Panc1 (cell line): ENCODE results near the gene CTSA. TPM values are rescaled to one million over a fixed set of nuclear protein-coding genes. Genes with fewer than 3 reads are reported as not detected.

Experiments used
- ATAC-seq: fragments of 200-7000 bp; cut with Tn5 transposase; 2 replicates; pipeline ENCODE4 v1.9.1; 2020; ENCODE audit warnings: mild to moderate bottlenecking, moderate library complexity
- BruUV-seq: library from RNA; stranded (reverse); fragments of 400-500 nt; replicated peaks from 2 replicates; lab custom pipeline; 2021; lab: Mats Ljungman, UMichigan
- CTCF ChIA-PET: fragments of 300-600 bp; sonication (Branson Sonifier 250); formaldehyde crosslinking; loops from one replicate; lab custom pipeline; 2022; ENCODE audit warnings: antibody characterized with exemption; lab: Charles Lee
- POLR2A ChIA-PET: fragments of 300-600 bp; sonication (Branson Sonifier 250); formaldehyde crosslinking; loops from one replicate; lab custom pipeline; 2022; ENCODE audit warnings: antibody characterized with exemption; lab: Charles Lee
- DNase-seq: peaks from one replicate; pipeline ENCODE4 v3.0.0-alpha.2; 2010; ENCODE audit warnings: low read depth, low spot score
- H3K27ac ChIP-seq: 2 replicates; pipeline ENCODE4 v1.5.1; 2011; ENCODE audit warnings: mild to moderate bottlenecking, low read length, inconsistent platforms
- H3K27me3 ChIP-seq: fragments of 200-500 bp; sonication (Bioruptor generic); 2 replicates; pipeline ENCODE4 v1.6.0; 2014; ENCODE audit warnings: low read length, inconsistent platforms; ENCODE audit not compliant: control insufficient read depth, insufficient read depth
- H3K36me3 ChIP-seq: fragments of 200-500 bp; sonication (Bioruptor generic); 2 replicates; pipeline ENCODE4 v1.5.1; 2014; ENCODE audit warnings: inconsistent platforms, mild to moderate bottlenecking, low read length, moderate library complexity; ENCODE audit not compliant: control insufficient read depth, insufficient read depth
- H3K4me1 ChIP-seq: 2 replicates; pipeline ENCODE4 v1.5.1; 2011; ENCODE audit warnings: inconsistent platforms, mild to moderate bottlenecking, low read length, moderate library complexity; ENCODE audit not compliant: control insufficient read depth, insufficient read depth
- H3K4me3 ChIP-seq, 2 experiments: 2 replicates each; pipeline ENCODE4 v1.5.1; 2011 to 2012; ENCODE audit warnings: low read depth in 2 of 2, low read length in 2 of 2, mild to moderate bottlenecking in 2 of 2, inconsistent platforms in 1 of 2, moderate library complexity in 1 of 2
- H3K9me3 ChIP-seq: fragments of 200-500 bp; sonication (Bioruptor generic); 2 replicates; pipeline ENCODE4 v1.5.1; 2014; ENCODE audit warnings: low read depth, mild to moderate bottlenecking, inconsistent platforms, low read length, moderate library complexity; ENCODE audit not compliant: control insufficient read depth, insufficient read depth
- POLR2AphosphoS5 ChIP-seq: IDR thresholded peaks from 2 replicates; pipeline ENCODE4 v1.6.1; 2012; ENCODE audit warnings: mild to moderate bottlenecking, low read depth, low read length, moderate library complexity
- REST ChIP-seq, 2 experiments: IDR thresholded peaks; 2 replicates each; pipeline ENCODE4 v1.6.1; 2011 to 2012; ENCODE audit warnings: low read depth in 2 of 2, control low read depth in 1 of 2, low read length in 1 of 2, mild to moderate bottlenecking in 1 of 2, moderate library complexity in 1 of 2; ENCODE audit not compliant: insufficient read depth in 1 of 2
- SIN3A ChIP-seq: IDR thresholded peaks from 2 replicates; pipeline ENCODE4 v1.6.1; 2012; ENCODE audit warnings: low read depth, mild to moderate bottlenecking, low read length, moderate library complexity, borderline replicate concordance; ENCODE audit not compliant: insufficient read depth
- TCF7L2 ChIP-seq: IDR thresholded peaks from 2 replicates; pipeline ENCODE4 v1.6.1; 2011; ENCODE audit warnings: mild to moderate bottlenecking, low read depth, low read length, inconsistent platforms
- in situ Hi-C: cut with HindIII; loops from 2 replicates; pipeline ENCODE4 v1.10.0; 2016; ENCODE audit warnings: low sequenced_read_pairs, low pct_unique_long_range_greater_than_20kb
- intact Hi-C: fragments of 100-400 bp; cut with micrococcal nuclease; formaldehyde crosslinking; loops from one replicate; pipeline ENCODE4 v1.10.0; 2022; ENCODE audit not compliant: unreplicated experiment
- total RNA-seq: library from RNA; stranded (reverse); gene quantifications from one replicate; pipeline ENCODE4 v1.2.1, GENCODE V29; 2021; ENCODE audit not compliant: unreplicated experiment
- TF ChIP-seq, protein P1 (sequence below): fragments of 450-650 bp; IDR thresholded peaks from 2 replicates; pipeline ENCODE4 v1.5.1; 2017; ENCODE audit warnings: mild to moderate bottlenecking

The CTSA gene
- total RNA-seq, 1 experiment from 2014 or later = 232 TPM

DNA sequence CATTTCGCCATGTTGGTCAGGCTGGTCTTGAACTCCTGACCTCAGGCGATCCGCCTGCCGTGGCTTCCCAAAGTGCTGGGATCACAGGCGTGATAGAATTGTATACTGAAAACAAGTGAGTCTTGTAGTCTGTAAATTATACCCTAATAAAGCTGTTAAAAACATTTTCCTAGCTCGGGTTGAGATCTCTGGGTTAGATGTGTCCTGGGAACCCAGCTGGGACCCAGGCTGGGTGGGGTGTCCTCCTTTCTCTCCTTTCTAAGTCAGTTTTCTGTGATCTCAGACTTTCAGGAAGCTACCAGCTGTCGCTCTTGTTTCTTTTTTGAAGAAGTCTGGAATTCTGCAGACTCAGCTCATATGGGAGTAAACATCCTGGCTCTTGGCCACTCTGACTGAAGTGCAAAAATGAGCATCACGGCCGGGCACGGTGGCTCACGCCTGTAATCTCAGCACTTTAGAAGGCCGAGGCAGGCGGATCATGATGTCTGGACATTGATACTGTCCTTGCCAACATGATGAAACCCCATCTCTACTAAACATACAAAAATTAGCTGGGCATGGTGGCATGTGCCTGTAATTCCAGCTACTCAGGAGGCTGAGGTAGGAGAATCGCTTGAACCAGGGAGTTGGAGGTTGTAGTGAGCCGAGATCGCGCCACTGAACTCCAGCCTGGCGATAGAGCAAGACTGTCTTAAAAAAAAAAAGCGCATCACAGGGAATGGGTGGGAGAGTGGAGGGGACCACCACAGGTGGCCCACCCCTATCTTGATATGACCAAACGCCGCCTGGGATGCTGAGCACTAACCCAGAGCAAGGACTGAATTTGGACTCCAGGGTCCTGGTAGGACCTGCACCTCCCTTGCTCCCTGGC is 33.5 kb downstream of the CTSA start:
- H3K4me1 ChIP-seq = no peaks in the 10 kb centered on the region
- H3K27me3 ChIP-seq = no peaks in the 10 kb centered on the region
- H3K36me3 ChIP-seq = no peaks in the 10 kb centered on the region
- BruUV-seq = no TSS peak
- no peak overlapping the region for H3K27ac ChIP-seq
- CTCF ChIA-PET = no interaction called here
- intact Hi-C loops = no loop called here
- DNase-seq (no peak), ATAC-seq (no peak)
- no peak overlapping the region for H3K4me3 ChIP-seq
- TF ChIP-seq POLR2AphosphoS5 (no peak), REST (IDR thresholded peaks at IDR 0.05; ENCODE audit: insufficient read depth in 1 of 2, low read depth in 2 of 2, low read length in 1 of 2) (no peak), TCF7L2 (no peak), SIN3A (no peak)
- TF ChIP-seq, protein P1, sequence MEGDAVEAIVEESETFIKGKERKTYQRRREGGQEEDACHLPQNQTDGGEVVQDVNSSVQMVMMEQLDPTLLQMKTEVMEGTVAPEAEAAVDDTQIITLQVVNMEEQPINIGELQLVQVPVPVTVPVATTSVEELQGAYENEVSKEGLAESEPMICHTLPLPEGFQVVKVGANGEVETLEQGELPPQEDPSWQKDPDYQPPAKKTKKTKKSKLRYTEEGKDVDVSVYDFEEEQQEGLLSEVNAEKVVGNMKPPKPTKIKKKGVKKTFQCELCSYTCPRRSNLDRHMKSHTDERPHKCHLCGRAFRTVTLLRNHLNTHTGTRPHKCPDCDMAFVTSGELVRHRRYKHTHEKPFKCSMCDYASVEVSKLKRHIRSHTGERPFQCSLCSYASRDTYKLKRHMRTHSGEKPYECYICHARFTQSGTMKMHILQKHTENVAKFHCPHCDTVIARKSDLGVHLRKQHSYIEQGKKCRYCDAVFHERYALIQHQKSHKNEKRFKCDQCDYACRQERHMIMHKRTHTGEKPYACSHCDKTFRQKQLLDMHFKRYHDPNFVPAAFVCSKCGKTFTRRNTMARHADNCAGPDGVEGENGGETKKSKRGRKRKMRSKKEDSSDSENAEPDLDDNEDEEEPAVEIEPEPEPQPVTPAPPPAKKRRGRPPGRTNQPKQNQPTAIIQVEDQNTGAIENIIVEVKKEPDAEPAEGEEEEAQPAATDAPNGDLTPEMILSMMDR = no peak
- POLR2A ChIA-PET = interaction anchor here (0.7 to 0.8 kb wide), 2 partner anchors 10 to 19 kb away, joined by 4 to 6 read pairs; partner anchors contain the start of gene PCIF1
- no peaks in the 10 kb centered on the region for H3K9me3 ChIP-seq
- in situ Hi-C loops = no loop called here

GRCh38 chr20:45925821-45926506 is 34.8 kb downstream of the CTSA start:
- H3K27me3 ChIP-seq = no peaks in the 10 kb centered on the region
- no peaks in the 10 kb centered on the region for H3K36me3 ChIP-seq
- no peak for ATAC-seq
- no peak overlapping the region for H3K4me3 ChIP-seq
- BruUV-seq = no TSS peak
- in situ Hi-C loops (no loop called here), intact Hi-C loops (no loop called here)
- H3K4me1 ChIP-seq = no peaks in the 10 kb centered on the region
- no peaks in the 10 kb centered on the region for H3K9me3 ChIP-seq
- CTCF ChIA-PET = interaction anchor here (1.6 kb wide), 1 partner anchor 36 kb away, joined by 3 read pairs; no protein-coding TSS in a partner anchor
- no peak for DNase-seq
- TF ChIP-seq REST (IDR thresholded peaks at IDR 0.05; ENCODE audit: insufficient read depth in 1 of 2, low read depth in 2 of 2, low read length in 1 of 2) (no peak), POLR2AphosphoS5 (no peak), SIN3A (no peak), TCF7L2 (no peak)
- TF ChIP-seq, protein P1 = no peak
- no peak overlapping the region for H3K27ac ChIP-seq
- POLR2A ChIA-PET = no interaction called here
